Tibial nerve (tissue), 4 donors: ENCODE measurements around the gene SEZ6.
A peak's percentile ranks its signal among the peaks of the same experiment; 100 is the strongest.

Experiments used
- CTCF ChIP-seq, 5 experiments: fragments of 200-600 bp in 3 of 5; fragments of 450-650 bp in 2 of 5; sonication (generic) in 3 of 5; IDR thresholded peaks; one replicate each; pipeline ENCODE4 v1.5.1; 2016 to 2019; ENCODE audit warnings: antibody characterized with exemption in 5 of 5, mild to moderate bottlenecking in 3 of 5, moderate library complexity in 2 of 5
- EP300 ChIP-seq, 2 donors: sonication (generic); formaldehyde crosslinking; IDR thresholded peaks; one replicate each; pipeline ENCODE4 v1.6.1; 2017; ENCODE audit warnings: antibody characterized with exemption in 2 of 2, mild to moderate bottlenecking in 1 of 2
- POLR2A ChIP-seq, 2 donors: fragments of 450-650 bp; IDR thresholded peaks; one replicate each; pipeline ENCODE4 v1.6.1; 2017; ENCODE audit warnings: antibody characterized with exemption in 2 of 2, mild to moderate bottlenecking in 2 of 2, moderate library complexity in 2 of 2

DNA sequence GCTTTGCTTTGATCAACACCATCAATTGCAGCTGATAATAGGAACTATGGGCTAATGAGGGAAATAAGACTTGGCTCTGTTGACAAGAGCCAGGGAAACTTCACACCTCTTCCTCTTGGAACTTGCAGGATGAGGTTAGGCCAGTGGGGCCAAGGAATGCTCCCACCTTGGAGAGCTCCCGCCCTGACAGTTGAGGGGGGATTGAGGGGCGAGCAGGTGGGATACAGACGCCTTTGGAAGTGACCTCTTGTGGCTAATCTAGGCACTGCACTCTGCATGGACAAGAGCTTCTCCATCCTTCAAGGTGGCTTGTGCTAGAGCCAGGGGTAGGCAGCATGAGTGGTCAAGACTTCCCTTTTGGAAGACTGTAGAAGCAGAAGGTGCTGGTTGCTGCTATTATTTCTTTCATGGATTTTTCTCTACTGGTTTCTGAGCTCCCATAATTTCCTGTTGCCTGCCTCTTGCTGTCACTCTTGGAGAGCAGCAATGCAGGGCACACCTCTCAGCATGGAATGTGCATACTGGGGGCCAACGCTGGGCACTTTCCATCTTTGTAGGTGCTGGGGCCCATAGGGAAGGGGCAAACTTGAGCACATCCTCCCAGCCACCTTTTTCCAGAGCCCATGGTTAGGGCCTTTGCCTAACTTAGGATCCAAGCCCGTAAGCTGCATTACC is 52.3 kb downstream of the SEZ6 start:
- TF ChIP-seq CTCF (IDR thresholded peaks at IDR 0.05) (peak; percentile 69 to 88 (median 81)), POLR2A (IDR thresholded peaks at IDR 0.05) (no peak), EP300 (IDR thresholded peaks at IDR 0.05) (no peak)
